Nephron progenitor cell (in vitro differentiated cells): Measurements from ENCODE around the gene APOL2.

Source experiments
- DNase-seq: peaks from one replicate; pipeline ENCODE4 v3.0.0; 2021
- H3K27ac Mint-ChIP-seq: 2 replicates; pipeline ENCODE4 v1.8.0; 2021; ENCODE audit warnings: mild to moderate bottlenecking, moderate library complexity, mixed read lengths
- H3K27me3 Mint-ChIP-seq: 2 replicates; pipeline ENCODE4 v1.8.0; 2021; ENCODE audit warnings: mild to moderate bottlenecking, low read depth, mixed read lengths; ENCODE audit not compliant: poor library complexity
- H3K36me3 Mint-ChIP-seq: 2 replicates; pipeline ENCODE4 v1.8.0; 2021; ENCODE audit warnings: low read depth, mixed read lengths
- H3K4me1 Mint-ChIP-seq: 2 replicates; pipeline ENCODE4 v1.8.0; 2021; ENCODE audit warnings: mixed read lengths
- H3K4me3 Mint-ChIP-seq: 2 replicates; pipeline ENCODE4 v1.8.0; 2021; ENCODE audit warnings: mild to moderate bottlenecking, moderate library complexity, mixed read lengths
- H3K9me3 Mint-ChIP-seq: 2 replicates; pipeline ENCODE4 v1.8.0; 2021; ENCODE audit warnings: mild to moderate bottlenecking, moderate library complexity, mixed read lengths
- TF ChIP-seq, protein P1 (sequence below): fragments of 200-600 bp; sonication (generic); IDR thresholded peaks from 2 replicates; pipeline ENCODE4 v1.5.0; 2021; ENCODE audit warnings: antibody characterized with exemption

APOL2 gene

GRCh38 chr22:36285017-36285416 is 45.7 kb upstream of the APOL2 start:
- Mint-ChIP-seq H3K27me3 (no peaks in the 10 kb centered on the region), H3K4me3 (no peak overlapping the region), H3K36me3 (peaks cover 63% of the 10 kb centered on the region), H3K27ac (no peak overlapping the region), H3K9me3 (peaks cover 5% of the 10 kb centered on the region), H3K4me1 (peaks cover 34% of the 10 kb centered on the region)
- TF ChIP-seq, protein P1, sequence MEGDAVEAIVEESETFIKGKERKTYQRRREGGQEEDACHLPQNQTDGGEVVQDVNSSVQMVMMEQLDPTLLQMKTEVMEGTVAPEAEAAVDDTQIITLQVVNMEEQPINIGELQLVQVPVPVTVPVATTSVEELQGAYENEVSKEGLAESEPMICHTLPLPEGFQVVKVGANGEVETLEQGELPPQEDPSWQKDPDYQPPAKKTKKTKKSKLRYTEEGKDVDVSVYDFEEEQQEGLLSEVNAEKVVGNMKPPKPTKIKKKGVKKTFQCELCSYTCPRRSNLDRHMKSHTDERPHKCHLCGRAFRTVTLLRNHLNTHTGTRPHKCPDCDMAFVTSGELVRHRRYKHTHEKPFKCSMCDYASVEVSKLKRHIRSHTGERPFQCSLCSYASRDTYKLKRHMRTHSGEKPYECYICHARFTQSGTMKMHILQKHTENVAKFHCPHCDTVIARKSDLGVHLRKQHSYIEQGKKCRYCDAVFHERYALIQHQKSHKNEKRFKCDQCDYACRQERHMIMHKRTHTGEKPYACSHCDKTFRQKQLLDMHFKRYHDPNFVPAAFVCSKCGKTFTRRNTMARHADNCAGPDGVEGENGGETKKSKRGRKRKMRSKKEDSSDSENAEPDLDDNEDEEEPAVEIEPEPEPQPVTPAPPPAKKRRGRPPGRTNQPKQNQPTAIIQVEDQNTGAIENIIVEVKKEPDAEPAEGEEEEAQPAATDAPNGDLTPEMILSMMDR: no peak
- no peak for DNase-seq

GRCh38 chr22:36284171-36284571 is 44.8 kb upstream of the APOL2 start:
- peaks cover 60% of the 10 kb centered on the region for H3K36me3 Mint-ChIP-seq
- TF ChIP-seq, protein P1: no peak
- no peak overlapping the region for H3K27ac Mint-ChIP-seq

GRCh38 chr22:36282328-36282831 is 43.1 kb upstream of the APOL2 start:
- H3K4me3 Mint-ChIP-seq: no peak overlapping the region
- H3K4me1 Mint-ChIP-seq: peaks cover 39% of the 10 kb centered on the region
- peaks cover 51% of the 10 kb centered on the region for H3K36me3 Mint-ChIP-seq
- TF ChIP-seq, protein P1: no peak
- no peaks in the 10 kb centered on the region for H3K9me3 Mint-ChIP-seq
- no peaks in the 10 kb centered on the region for H3K27me3 Mint-ChIP-seq
- no peak for DNase-seq
- peak overlapping the region; percentile 54 for H3K27ac Mint-ChIP-seq

More at GRCh38 chr22:36284171-36284571, 44.8 kb upstream of the APOL2 start:
- Mint-ChIP-seq H3K4me3 (no peak overlapping the region), H3K27me3 (no peaks in the 10 kb centered on the region), H3K4me1 (peaks cover 34% of the 10 kb centered on the region), H3K9me3 (no peaks in the 10 kb centered on the region)
- DNase-seq: no peak

- TF ChIP-seq, protein P1: no peak
- Mint-ChIP-seq H3K4me1 (peaks cover 34% of the 10 kb centered on the region), H3K9me3 (no peaks in the 10 kb centered on the region), H3K27ac (peak overlapping the region; percentile 71), H3K4me3 (no peak overlapping the region), H3K27me3 (no peaks in the 10 kb centered on the region), H3K36me3 (peaks cover 46% of the 10 kb centered on the region)
- DNase-seq: no peak
These were observed 42.5 kb upstream of the APOL2 start for GRCh38 chr22:36281781-36282327.

- Mint-ChIP-seq H3K4me1 (peaks cover 26% of the 10 kb centered on the region), H3K27ac (no peak overlapping the region), H3K4me3 (no peak overlapping the region), H3K27me3 (peaks cover 3% of the 10 kb centered on the region), H3K36me3 (peaks cover 36% of the 10 kb centered on the region), H3K9me3 (no peaks in the 10 kb centered on the region)
- DNase-seq: no peak
- TF ChIP-seq, protein P1: no peak
These were observed 41.1 kb upstream of the APOL2 start for GRCh38 chr22:36280379-36280778.

DNA sequence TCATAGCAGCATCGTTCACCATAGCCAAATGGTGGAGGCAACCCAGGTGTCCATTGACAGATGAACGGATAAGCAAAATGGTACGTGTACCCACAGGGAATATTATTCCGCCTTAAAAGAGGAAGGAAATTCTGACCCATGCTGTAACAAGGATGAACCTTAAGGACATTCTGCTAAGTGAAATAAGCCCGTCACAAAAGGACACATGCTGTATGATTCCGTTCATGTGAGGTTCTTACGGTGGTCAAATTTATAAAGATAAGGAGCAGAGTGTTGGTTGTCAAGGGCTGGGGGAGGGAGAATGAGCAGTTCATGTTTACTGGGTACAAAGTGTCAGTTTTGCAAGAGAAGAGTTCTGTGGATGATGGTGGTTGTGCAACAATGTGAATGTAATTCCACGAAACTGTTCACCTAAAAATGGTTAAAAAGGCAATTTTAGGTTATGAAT is 39.9 kb upstream of the APOL2 start:
- no peak overlapping the region for H3K4me3 Mint-ChIP-seq
- no peak for DNase-seq
- H3K4me1 Mint-ChIP-seq: peaks cover 26% of the 10 kb centered on the region
- H3K9me3 Mint-ChIP-seq: no peaks in the 10 kb centered on the region
- H3K36me3 Mint-ChIP-seq: peaks cover 30% of the 10 kb centered on the region
- TF ChIP-seq, protein P1: no peak
- no peak overlapping the region for H3K27ac Mint-ChIP-seq
- peaks cover 7% of the 10 kb centered on the region for H3K27me3 Mint-ChIP-seq
